Ishikawa (cell line): ENCODE measurements around the gene SHF.

Experiments
- CEBPB ChIP-seq: IDR thresholded peaks from 2 replicates; pipeline ENCODE4 v1.6.1; 2012
- CREB1 ChIP-seq: IDR thresholded peaks from 2 replicates; pipeline ENCODE4 v1.6.1; 2012; ENCODE audit warnings: low read depth
- EGR1 ChIP-seq: IDR thresholded peaks from 2 replicates; pipeline ENCODE4 v1.6.1; 2012
- EP300 ChIP-seq: IDR thresholded peaks from 2 replicates; pipeline ENCODE4 v1.6.1; 2012; ENCODE audit warnings: borderline replicate concordance
- FOXM1 ChIP-seq: IDR thresholded peaks from 2 replicates; pipeline ENCODE4 v1.6.1; 2012; ENCODE audit warnings: low read depth, borderline replicate concordance
- MAX ChIP-seq: IDR thresholded peaks from 2 replicates; pipeline ENCODE4 v1.6.1; 2012
- NFIC ChIP-seq: IDR thresholded peaks from 2 replicates; pipeline ENCODE4 v1.6.1; 2012
- RAD21 ChIP-seq: IDR thresholded peaks from 2 replicates; pipeline ENCODE4 v1.6.1; 2012; ENCODE audit warnings: low read depth
- REST ChIP-seq: IDR thresholded peaks from 2 replicates; pipeline ENCODE4 v1.6.1; 2012; ENCODE audit warnings: low read depth, mild to moderate bottlenecking
- TAF1 ChIP-seq: IDR thresholded peaks from 2 replicates; pipeline ENCODE4 v1.6.1; 2012; ENCODE audit warnings: low read depth, mild to moderate bottlenecking
- TCF12 ChIP-seq: IDR thresholded peaks from 2 replicates; pipeline ENCODE4 v1.6.1; 2012; ENCODE audit warnings: low read depth
- TEAD4 ChIP-seq: IDR thresholded peaks from 2 replicates; pipeline ENCODE4 v1.6.1; 2012
- USF1 ChIP-seq: IDR thresholded peaks from 2 replicates; pipeline ENCODE4 v1.6.1; 2012
- YY1 ChIP-seq: IDR thresholded peaks from 2 replicates; pipeline ENCODE4 v1.6.1; 2012; ENCODE audit warnings: low read depth
- ZBTB7A ChIP-seq: IDR thresholded peaks from 2 replicates; pipeline ENCODE4 v1.6.1; 2012; ENCODE audit warnings: low read depth

Gene SHF

GRCh38 chr15:45143056-45143455 lies 44.7 kb downstream of the SHF start:
- TF ChIP-seq EGR1 = no peak
- no peak for TF ChIP-seq YY1
- TF ChIP-seq TAF1 = no peak
- TF ChIP-seq CEBPB = no peak
- TF ChIP-seq USF1 = no peak
- TF ChIP-seq NFIC = no peak
- no peak for TF ChIP-seq ZBTB7A
- TF ChIP-seq MAX = no peak
- no peak for TF ChIP-seq RAD21
- TF ChIP-seq TCF12 = no peak
- TF ChIP-seq FOXM1 = no peak

GRCh38 chr15:45141386-45141785 lies 46.4 kb downstream of the SHF start:
- no peak for TF ChIP-seq MAX
- TF ChIP-seq REST = no peak
- TF ChIP-seq NFIC = no peak
- TF ChIP-seq EGR1 = no peak
- no peak for TF ChIP-seq CEBPB
- no peak for TF ChIP-seq TAF1
- TF ChIP-seq TEAD4 = no peak
- TF ChIP-seq CREB1 = no peak
- TF ChIP-seq YY1 = no peak
- TF ChIP-seq FOXM1 = no peak
- no peak for TF ChIP-seq TCF12

GRCh38 chr15:45140557-45141250 lies 47.1 kb downstream of the SHF start:
- TF ChIP-seq EP300 (no peak), CEBPB (no peak), MAX (no peak), RAD21 (no peak), CREB1 (no peak), USF1 (no peak), YY1 (no peak), FOXM1 (no peak), EGR1 (no peak), NFIC (no peak), ZBTB7A (no peak), TAF1 (no peak), TEAD4 (no peak), TCF12 (no peak), REST (no peak)

- TF ChIP-seq USF1 (no peak), RAD21 (no peak), TAF1 (no peak), TCF12 (no peak), EP300 (no peak), FOXM1 (no peak), CREB1 (no peak), ZBTB7A (no peak), TEAD4 (no peak), YY1 (no peak), CEBPB (no peak), MAX (no peak)
These were observed 48.0 kb downstream of the SHF start for GRCh38 chr15:45139770-45140169.
